Left lung (tissue), 10 donors: ENCODE measurements around the gene CTBP1. TPM values are rescaled to one million over a fixed set of nuclear protein-coding genes. Genes with fewer than 3 reads are reported as not detected.
A peak's percentile ranks its signal among the peaks of the same experiment; 100 is the strongest.

Source experiments
- ATAC-seq: fragments of 200-7000 bp; cut with Tn5 transposase; one replicate; pipeline ENCODE4 v1.9.1; 2020; ENCODE audit warnings: moderate library complexity
- DNase-seq, 4 donors: peaks; one replicate each; pipeline ENCODE4 v3.0.0-alpha.2; 2013 to 2020
- H3K27ac ChIP-seq, 2 donors: fragments of 200-600 bp; sonication (generic) in 1 of 2; one replicate each; pipeline versions ENCODE4 v1.5.0 to v1.8.0; 2020 to 2021
- H3K27me3 ChIP-seq, 2 donors: fragments of 200-600 bp; sonication (generic) in 1 of 2; one replicate each; pipeline versions ENCODE4 v1.5.0 to v1.8.0; 2020 to 2021
- H3K36me3 ChIP-seq, 2 donors: fragments of 200-600 bp; sonication (generic) in 1 of 2; one replicate each; pipeline versions ENCODE4 v1.5.0 to v1.8.0; 2020 to 2021
- H3K4me1 ChIP-seq, 2 donors: fragments of 200-600 bp; one replicate each; pipeline ENCODE4 v1.8.0; 2021
- H3K4me3 ChIP-seq, 2 donors: fragments of 200-600 bp; sonication (generic) in 1 of 2; one replicate each; pipeline versions ENCODE4 v1.5.0 to v1.8.0; 2020 to 2021; ENCODE audit warnings: mild to moderate bottlenecking in 1 of 2
- H3K9me3 ChIP-seq, 2 donors: fragments of 200-600 bp; sonication (generic) in 1 of 2; one replicate each; pipeline versions ENCODE4 v1.5.0 to v1.8.0; 2020 to 2021
- CTCF ChIP-seq, 2 donors: fragments of 200-600 bp; sonication (generic) in 1 of 2; IDR thresholded peaks; one replicate each; pipeline versions ENCODE4 v1.5.0 to v1.8.0; 2021; ENCODE audit warnings: antibody characterized with exemption in 2 of 2
- intact Hi-C, 2 donors: fragments of 100-400 bp; cut with DNase I; formaldehyde crosslinking; loops; one replicate each; pipeline versions ENCODE4 v1.11.2 to v1.14.2; 2022
- polyA plus RNA-seq, 6 donors: library from polyadenylated mRNA; unstranded; fragments of 120-200 nt; gene quantifications; one replicate each; pipeline ENCODE4 v1.2.1, GENCODE V29; 2013; ENCODE audit not compliant: insufficient read length in 6 of 6
- total RNA-seq, 2 donors: library from RNA; stranded (reverse); fragmentation: NEBNext Ultra II Directional; extraction: Animal tissue kit (Norgen Biotek cat#: 25700); gene quantifications; one replicate each; pipeline ENCODE4 v1.2.1, GENCODE V29; 2021
- donor health status: DM: no; HTN: yes; CAD: no.
- donor health status: DM: no; HTN: no; CAD: no.

The CTBP1 gene
- total and polyA plus RNA-seq, 8 donors: 93.9 to 167 (median 122) TPM

GRCh38 chr4:1206299-1207156 lies 42.4 kb downstream of the CTBP1 start:
- Histone ChIP-seq H3K27me3 (no peaks in the 10 kb centered on the region), H3K27ac (no peak overlapping the region), H3K4me1 (peaks cover 48 to 82% of the 10 kb centered on the region in 2 donors), H3K9me3 (no peaks in the 10 kb centered on the region), H3K36me3 (peaks cover 0 to 29% of the 10 kb centered on the region in 2 donors), H3K4me3 (no peak overlapping the region)
- no peak for TF ChIP-seq CTCF (IDR thresholded peaks at IDR 0.05)
- no peak for ATAC-seq
- DNase-seq: peak in 2 of 4 donors; percentile 31 to 71
- intact Hi-C loops: no loop called here

- no peak for ATAC-seq
- Histone ChIP-seq H3K4me3 (no peak overlapping the region), H3K27ac (no peak overlapping the region), H3K27me3 (peaks cover 0 to 5% of the 10 kb centered on the region in 2 donors), H3K36me3 (peaks cover 0 to 21% of the 10 kb centered on the region in 2 donors), H3K9me3 (no peaks in the 10 kb centered on the region), H3K4me1 (peaks cover 50 to 83% of the 10 kb centered on the region in 2 donors)
- DNase-seq: peak in 2 of 4 donors; percentile 30 to 60
- TF ChIP-seq CTCF (IDR thresholded peaks at IDR 0.05): no peak
- intact Hi-C loops: no loop called here
Observed at GRCh38 chr4:1205586-1206298, 43.2 kb downstream of the CTBP1 start.

GRCh38 chr4:1204828-1205585 lies 43.9 kb downstream of the CTBP1 start:
- Histone ChIP-seq H3K27me3 (peaks cover 0 to 10% of the 10 kb centered on the region in 2 donors), H3K4me1 (peaks cover 47 to 83% of the 10 kb centered on the region in 2 donors), H3K4me3 (no peak overlapping the region), H3K36me3 (peaks cover 0 to 14% of the 10 kb centered on the region in 2 donors), H3K27ac (no peak overlapping the region), H3K9me3 (no peaks in the 10 kb centered on the region)
- intact Hi-C loops: no loop called here
- no peak for ATAC-seq
- DNase-seq: peak in 2 of 4 donors; percentile 33 to 68
- no peak for TF ChIP-seq CTCF (IDR thresholded peaks at IDR 0.05)

GRCh38 chr4:1204286-1204827 lies 44.6 kb downstream of the CTBP1 start:
- H3K27me3 ChIP-seq: peaks cover 0 to 10% of the 10 kb centered on the region in 2 donors

More at GRCh38 chr4:1204286-1204827, 44.6 kb downstream of the CTBP1 start:
- H3K36me3 ChIP-seq: peaks cover 0 to 9% of the 10 kb centered on the region in 2 donors
- ATAC-seq (no peak), DNase-seq (no peak)
- no peak overlapping the region for H3K4me3 ChIP-seq
- intact Hi-C loops: no loop called here
- no peak for TF ChIP-seq CTCF (IDR thresholded peaks at IDR 0.05)
- no peaks in the 10 kb centered on the region for H3K9me3 ChIP-seq
- H3K4me1 ChIP-seq: peaks cover 40 to 82% of the 10 kb centered on the region in 2 donors
- H3K27ac ChIP-seq: peak overlapping the region in 1 of 2 donors; percentile 84
